PC-9 (cell line): ENCODE results near the gene TMEM132D. TPM values are rescaled to one million over a fixed set of nuclear protein-coding genes. Genes with fewer than 3 reads are reported as not detected.

Source experiments
- BruUV-seq: library from RNA; stranded (reverse); fragments of 400-500 nt; replicated peaks from 2 replicates; lab custom pipeline; 2021; lab: Mats Ljungman, UMichigan
- CTCF ChIA-PET: fragments of 300-600 bp; sonication (Branson Sonifier 250); formaldehyde crosslinking; loops from one replicate; lab custom pipeline; 2022; ENCODE audit warnings: antibody characterized with exemption; lab: Charles Lee
- POLR2A ChIA-PET: fragments of 300-600 bp; sonication (Branson Sonifier 250); formaldehyde crosslinking; loops from one replicate; lab custom pipeline; 2022; ENCODE audit warnings: antibody characterized with exemption; ENCODE audit not compliant: unreplicated experiment; lab: Charles Lee
- DNase-seq, 2 experiments: peaks; one replicate each; pipeline versions ENCODE4 v3.0.0 to v3.0.0-alpha.2; 2015 to 2022; ENCODE audit warnings: mixed read lengths in 1 of 2
- H2AFZ ChIP-seq: fragments of 200-600 bp; sonication (generic); 2 replicates; pipeline ENCODE4 v1.8.1; 2017; ENCODE audit warnings: antibody characterized with exemption
- H3F3A ChIP-seq: fragments of 200-600 bp; sonication (generic); 2 replicates; pipeline ENCODE4 v1.8.1; 2017; ENCODE audit warnings: antibody characterized with exemption, mild to moderate bottlenecking, low read depth; ENCODE audit not compliant: insufficient read depth
- H3K27ac ChIP-seq: fragments of 200-600 bp; sonication (generic); 2 replicates; pipeline ENCODE4 v1.6.1; 2016; ENCODE audit warnings: mixed run types
- H3K27me3 ChIP-seq: fragments of 200-600 bp; sonication (generic); 2 replicates; pipeline ENCODE4 v1.6.1; 2016; ENCODE audit warnings: low read depth, mixed run types; ENCODE audit not compliant: insufficient read depth
- H3K36me3 ChIP-seq: fragments of 200-600 bp; sonication (generic); 2 replicates; pipeline ENCODE4 v1.6.1; 2016; ENCODE audit warnings: low read depth, mixed run types
- H3K4me1 ChIP-seq: fragments of 200-600 bp; sonication (generic); replicated peaks from 2 replicates; pipeline ENCODE4 v1.6.1; 2016; ENCODE audit warnings: mixed run types; ENCODE audit not compliant: insufficient read depth
- H3K4me2 ChIP-seq: fragments of 200-600 bp; sonication (generic); 2 replicates; pipeline ENCODE4 v1.6.1; 2017; ENCODE audit warnings: mixed run types
- H3K4me3 ChIP-seq: fragments of 200-600 bp; sonication (generic); 2 replicates; pipeline ENCODE4 v1.6.1; 2016; ENCODE audit warnings: mixed run types
- H3K79me2 ChIP-seq: fragments of 200-600 bp; sonication (generic); 2 replicates; pipeline ENCODE4 v1.6.1; 2017; ENCODE audit warnings: low read depth, mixed run types
- H3K9me2 ChIP-seq: fragments of 200-600 bp; sonication (generic); 2 replicates; pipeline ENCODE4 v1.8.1; 2017; ENCODE audit warnings: mild to moderate bottlenecking; ENCODE audit not compliant: insufficient read depth
- H3K9me3 ChIP-seq: fragments of 200-600 bp; sonication (generic); 2 replicates; pipeline ENCODE4 v1.8.1; 2016; ENCODE audit warnings: low read depth; ENCODE audit not compliant: insufficient read depth
- H4K20me1 ChIP-seq: fragments of 200-600 bp; sonication (generic); 2 replicates; pipeline ENCODE4 v1.8.1; 2017; ENCODE audit not compliant: insufficient read depth
- EZH2 ChIP-seq: fragments of 200-600 bp; sonication (generic); IDR thresholded peaks from 2 replicates; pipeline ENCODE4 v1.8.0; 2017; ENCODE audit warnings: antibody characterized with exemption, low read depth
- intact Hi-C: fragments of 100-400 bp; cut with micrococcal nuclease; formaldehyde crosslinking; loops from one replicate; pipeline ENCODE4 v1.10.0; 2022; ENCODE audit not compliant: unreplicated experiment
- total RNA-seq: library from RNA; stranded (reverse); gene quantifications from 2 replicates; pipeline ENCODE4 v1.2.3, GENCODE V29; 2021
- TF ChIP-seq, protein P1 (sequence below): fragments of 200-600 bp; sonication (generic); conservative IDR thresholded peaks from 2 replicates; pipeline ENCODE4 v1.6.1; 2017; ENCODE audit warnings: mixed run types, antibody characterized with exemption, mild to moderate bottlenecking, moderate library complexity

Gene TMEM132D
- total RNA-seq, 1 experiment from 2014 or later: not detected

DNA sequence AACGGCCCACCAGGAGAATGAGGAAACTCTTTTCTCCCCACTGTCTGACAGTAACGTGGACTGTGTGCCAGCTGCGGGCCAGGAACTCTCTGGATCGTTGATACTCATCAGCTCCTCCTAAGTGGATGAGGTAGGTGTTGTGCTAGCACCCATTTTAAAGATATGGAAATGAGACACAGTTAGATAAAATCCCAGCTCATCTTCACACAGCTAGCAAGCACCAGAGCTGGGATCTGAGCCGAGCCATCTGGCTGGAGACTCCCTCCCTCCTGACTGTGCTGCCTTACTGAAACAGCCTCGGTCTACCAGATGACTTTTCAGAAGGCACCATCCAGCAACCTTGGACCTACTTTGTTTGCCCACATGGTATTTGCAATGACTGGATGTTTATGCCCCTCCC, 49.2 kb downstream of the TMEM132D start:
- Histone ChIP-seq H3K79me2 (no peaks in the 10 kb centered on the region), H3K4me3 (no peak overlapping the region), H2AFZ (no peak overlapping the region), H3K9me2 (no peaks in the 10 kb centered on the region), H3F3A (no peaks in the 10 kb centered on the region), H3K9me3 (no peaks in the 10 kb centered on the region), H4K20me1 (no peaks in the 10 kb centered on the region), H3K27me3 (0 out of 2 replicates have a peak, but pooled peaks cover 4% of the 10 kb centered on the region), H3K36me3 (no peaks in the 10 kb centered on the region), H3K4me2 (no peak overlapping the region), H3K27ac (no peak overlapping the region), H3K4me1 (no peaks in the 10 kb centered on the region)
- no TSS peak for BruUV-seq
- intact Hi-C loops: no loop called here
- ChIA-PET CTCF (no interaction called here), POLR2A (no interaction called here)
- TF ChIP-seq EZH2: no peak
- TF ChIP-seq, protein P1, sequence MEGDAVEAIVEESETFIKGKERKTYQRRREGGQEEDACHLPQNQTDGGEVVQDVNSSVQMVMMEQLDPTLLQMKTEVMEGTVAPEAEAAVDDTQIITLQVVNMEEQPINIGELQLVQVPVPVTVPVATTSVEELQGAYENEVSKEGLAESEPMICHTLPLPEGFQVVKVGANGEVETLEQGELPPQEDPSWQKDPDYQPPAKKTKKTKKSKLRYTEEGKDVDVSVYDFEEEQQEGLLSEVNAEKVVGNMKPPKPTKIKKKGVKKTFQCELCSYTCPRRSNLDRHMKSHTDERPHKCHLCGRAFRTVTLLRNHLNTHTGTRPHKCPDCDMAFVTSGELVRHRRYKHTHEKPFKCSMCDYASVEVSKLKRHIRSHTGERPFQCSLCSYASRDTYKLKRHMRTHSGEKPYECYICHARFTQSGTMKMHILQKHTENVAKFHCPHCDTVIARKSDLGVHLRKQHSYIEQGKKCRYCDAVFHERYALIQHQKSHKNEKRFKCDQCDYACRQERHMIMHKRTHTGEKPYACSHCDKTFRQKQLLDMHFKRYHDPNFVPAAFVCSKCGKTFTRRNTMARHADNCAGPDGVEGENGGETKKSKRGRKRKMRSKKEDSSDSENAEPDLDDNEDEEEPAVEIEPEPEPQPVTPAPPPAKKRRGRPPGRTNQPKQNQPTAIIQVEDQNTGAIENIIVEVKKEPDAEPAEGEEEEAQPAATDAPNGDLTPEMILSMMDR: no peak
- DNase-seq: no peak

DNA sequence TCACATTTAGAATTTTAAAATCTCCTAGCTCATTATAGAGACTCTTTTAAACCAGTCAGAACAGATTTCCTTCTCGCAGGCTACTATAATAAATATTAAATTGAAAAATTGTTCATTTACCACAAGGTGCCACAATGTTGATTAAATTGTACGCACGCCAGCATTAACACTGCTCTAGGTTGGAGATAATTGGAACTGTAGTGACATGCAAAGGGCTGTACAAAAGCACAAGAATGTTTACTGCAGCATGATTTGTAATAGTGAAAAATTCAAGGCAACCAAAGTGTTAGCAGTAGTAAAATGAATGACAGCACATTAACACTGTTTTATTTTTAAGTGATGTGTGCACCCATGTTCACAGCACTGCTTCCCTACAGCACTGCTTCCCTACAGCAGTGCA, 52.5 kb downstream of the TMEM132D start:
- Histone ChIP-seq H4K20me1 (no peaks in the 10 kb centered on the region), H3K27ac (no peak overlapping the region), H3F3A (no peaks in the 10 kb centered on the region), H2AFZ (no peak overlapping the region), H3K36me3 (no peaks in the 10 kb centered on the region), H3K4me1 (no peaks in the 10 kb centered on the region), H3K79me2 (no peaks in the 10 kb centered on the region), H3K4me2 (no peak overlapping the region), H3K9me2 (no peaks in the 10 kb centered on the region), H3K9me3 (no peaks in the 10 kb centered on the region), H3K27me3 (peaks cover 4% of the 10 kb centered on the region; the same call in 1 of the 2 replicates), H3K4me3 (no peak overlapping the region)
- intact Hi-C loops: no loop called here
- no peak for DNase-seq
- CTCF ChIA-PET: no interaction called here
- TF ChIP-seq, protein P1: no peak
- no peak for TF ChIP-seq EZH2
- POLR2A ChIA-PET: no interaction called here
- BruUV-seq: no TSS peak

DNA sequence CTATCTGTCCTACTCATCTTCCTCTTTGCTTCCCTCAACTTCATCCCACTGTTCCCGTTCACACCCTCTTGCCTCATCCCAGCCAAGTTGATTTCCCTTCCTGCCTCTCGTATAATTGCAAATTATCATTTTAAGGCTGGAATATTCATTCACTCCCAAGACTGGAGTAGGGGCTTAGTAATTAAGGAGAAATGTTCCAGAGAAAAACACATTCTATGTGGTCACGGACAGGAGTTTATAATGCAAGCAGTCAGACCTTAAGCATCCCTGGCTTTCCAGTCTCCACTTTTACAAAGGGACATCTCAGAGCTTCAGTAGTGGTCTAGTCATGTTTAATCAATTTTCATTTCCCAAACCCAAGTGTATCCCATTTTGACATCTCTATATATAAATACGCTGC, 54.9 kb downstream of the TMEM132D start:
- DNase-seq: no peak
- Histone ChIP-seq H3K9me3 (no peaks in the 10 kb centered on the region), H3K79me2 (no peaks in the 10 kb centered on the region), H3K27ac (no peak overlapping the region), H3K4me2 (no peak overlapping the region), H3K4me1 (no peaks in the 10 kb centered on the region), H3F3A (no peaks in the 10 kb centered on the region), H3K9me2 (no peaks in the 10 kb centered on the region), H3K4me3 (no peak overlapping the region), H3K36me3 (no peaks in the 10 kb centered on the region), H4K20me1 (no peaks in the 10 kb centered on the region), H2AFZ (no peak overlapping the region), H3K27me3 (peaks cover 8% of the 10 kb centered on the region; the same call in 1 of the 2 replicates)
- no TSS peak for BruUV-seq
- no peak for TF ChIP-seq EZH2
- TF ChIP-seq, protein P1: no peak
- ChIA-PET POLR2A (no interaction called here), CTCF (no interaction called here)
- intact Hi-C loops: no loop called here
